Measurements from ENCODE around the gene LGALS8. TPM values are rescaled to one million over a fixed set of nuclear protein-coding genes. Genes with fewer than 3 reads are reported as not detected.
"Not testable (repeated sequence)": the region's sequence is repeated elsewhere in the genome, so short reads cannot be mapped to it uniquely, and the experiment has no call there.

LGALS8 gene
- total RNA-seq, 4 donors from 2014 or later: 45.7 to 112 (median 61.5) TPM

GRCh38 chr1:236486356-236487002 lies 37.3 kb upstream of the LGALS8 start:
- no peaks in the 10 kb centered on the region for H3K27me3 ChIP-seq
- no peaks in the 10 kb centered on the region for H3K9me3 ChIP-seq
- H3K4me3 ChIP-seq: no peak overlapping the region
- H3K27ac ChIP-seq: no peak overlapping the region
- no peaks in the 10 kb centered on the region for H3K36me3 ChIP-seq
- no peak for TF ChIP-seq CTCF (IDR thresholded peaks at IDR 0.05)
- no peak for TF ChIP-seq POLR2A (IDR thresholded peaks at IDR 0.05)
- intact Hi-C loops (cut with DNase I; ENCODE audit: low total_unique reads): no loop called here
- H3K4me1 ChIP-seq: no peaks in the 10 kb centered on the region
- no peak for DNase-seq

GRCh38 chr1:236489161-236489560 lies 34.6 kb upstream of the LGALS8 start:
- H3K4me1 ChIP-seq; intact Hi-C loops (cut with DNase I; ENCODE audit: low total_unique reads); H3K36me3 ChIP-seq; H3K4me3 ChIP-seq; H3K27ac ChIP-seq; H3K9me3 ChIP-seq; H3K27me3 ChIP-seq; DNase-seq: not testable (repeated sequence)

GRCh38 chr1:236489710-236490377 lies 33.9 kb upstream of the LGALS8 start:
- Histone ChIP-seq H3K4me1 (no peaks in the 10 kb centered on the region), H3K36me3 (no peaks in the 10 kb centered on the region), H3K4me3 (no peak overlapping the region), H3K27ac (no peak overlapping the region), H3K9me3 (no peaks in the 10 kb centered on the region), H3K27me3 (no peaks in the 10 kb centered on the region)
- DNase-seq: no peak
- peak; percentile 41 to 60 (median 48) for TF ChIP-seq CTCF (IDR thresholded peaks at IDR 0.05)
- no peak for TF ChIP-seq POLR2A (IDR thresholded peaks at IDR 0.05)
- intact Hi-C loops (cut with DNase I; ENCODE audit: low total_unique reads): loop anchor here (10.0 kb wide), 1 partner anchor 375 kb away; no protein-coding TSS in a partner anchor

- Histone ChIP-seq H3K4me1 (no peaks in the 10 kb centered on the region), H3K27me3 (no peaks in the 10 kb centered on the region), H3K4me3 (no peak overlapping the region), H3K36me3 (no peaks in the 10 kb centered on the region), H3K27ac (no peak overlapping the region), H3K9me3 (no peaks in the 10 kb centered on the region)
- intact Hi-C loops (cut with DNase I; ENCODE audit: low total_unique reads): loop anchor here (10.0 kb wide), 1 partner anchor 377 kb away; no protein-coding TSS in a partner anchor
- TF ChIP-seq POLR2A (IDR thresholded peaks at IDR 0.05): no peak
- TF ChIP-seq CTCF (IDR thresholded peaks at IDR 0.05): no peak
- DNase-seq: no peak
Measured at GRCh38 chr1:236491469-236492136, 32.2 kb upstream of the LGALS8 start.

- Histone ChIP-seq H3K4me1 (no peaks in the 10 kb centered on the region), H3K4me3 (no peak overlapping the region), H3K9me3 (no peaks in the 10 kb centered on the region), H3K36me3 (no peaks in the 10 kb centered on the region), H3K27ac (no peak overlapping the region), H3K27me3 (no peaks in the 10 kb centered on the region)
- no peak for TF ChIP-seq CTCF (IDR thresholded peaks at IDR 0.05)
- TF ChIP-seq POLR2A (IDR thresholded peaks at IDR 0.05): no peak
- intact Hi-C loops (cut with DNase I; ENCODE audit: low total_unique reads): loop anchor here (10.0 kb wide), 1 partner anchor 378 kb away; no protein-coding TSS in a partner anchor
- DNase-seq: no peak
Measured at GRCh38 chr1:236492378-236492777, 31.4 kb upstream of the LGALS8 start.
